HCT116 (cell line): ENCODE measurements around the gene TBXT. TPM values are rescaled to one million over a fixed set of nuclear protein-coding genes. Genes with fewer than 3 reads are reported as not detected.

Source experiments
- ATAC-seq: fragments of 200-7000 bp; cut with Tn5 transposase; 2 replicates; pipeline ENCODE4 v1.9.1; 2020; ENCODE audit warnings: mild to moderate bottlenecking, moderate library complexity
- BruUV-seq: library from RNA; stranded (reverse); fragments of 400-500 nt; replicated peaks from 2 replicates; lab custom pipeline; 2021; lab: Mats Ljungman, UMichigan
- CTCF ChIA-PET: fragments of 300-600 bp; sonication (Branson Sonifier 250); formaldehyde crosslinking; loops from one replicate; lab custom pipeline; 2021; ENCODE audit warnings: antibody characterized with exemption; lab: Charles Lee
- POLR2A ChIA-PET: fragments of 300-600, 350-600 bp; sonication (Branson Sonifier 250); formaldehyde crosslinking; loops from one replicate; lab custom pipeline; 2021; ENCODE audit warnings: antibody characterized with exemption; lab: Charles Lee
- RAD21 ChIA-PET, 2 experiments: fragments of 300-600 bp; sonication (Branson Sonifier 250); formaldehyde crosslinking; loops; one replicate each; lab custom pipeline; 2023; ENCODE audit warnings: low total read pairs in 2 of 2; ENCODE audit not compliant: uncharacterized antibody in 2 of 2, unreplicated experiment in 2 of 2, low non-redundant PET in 1 of 2; lab: Charles Lee
- DNase-seq: peaks from one replicate; pipeline ENCODE4 v3.0.0-alpha.2; 2010; ENCODE audit warnings: low read depth, low spot score
- H2AFZ ChIP-seq: fragments of 200-600 bp; shearing (Covaris generic), sonication (generic); 2 replicates; pipeline ENCODE4 v1.6.1; 2017; ENCODE audit warnings: low read depth, mixed run types, mixed read lengths, antibody characterized with exemption, low read length; ENCODE audit not compliant: poor library complexity, severe bottlenecking
- H3K27ac ChIP-seq: 2 replicates; pipeline ENCODE4 v1.5.1; 2012; ENCODE audit warnings: low read depth, low read length
- H3K27me3 ChIP-seq: fragments of 200-600 bp; sonication (generic); 2 replicates; pipeline ENCODE4 v1.6.1; 2016; ENCODE audit warnings: mixed run types, low read length, mixed read lengths; ENCODE audit not compliant: insufficient read depth
- H3K36me3 ChIP-seq, 2 experiments: fragments of 200-500 bp in 1 of 2; fragments of 200-600 bp in 1 of 2; sonication (Bioruptor generic) in 1 of 2; sonication (generic) in 1 of 2; 2 replicates each; pipeline versions ENCODE4 v1.5.1 to v1.6.1; 2014 to 2016; ENCODE audit warnings: low read length in 2 of 2, inconsistent platforms in 1 of 2, mixed read lengths in 1 of 2, mixed run types in 1 of 2; ENCODE audit not compliant: insufficient read depth in 2 of 2, control insufficient read depth in 1 of 2
- H3K4me1 ChIP-seq, 2 experiments: fragments of 200-600 bp in 1 of 2; sonication (generic) in 1 of 2; 2 replicates each; pipeline versions ENCODE4 v1.5.1 to v1.6.1; 2012 to 2017; ENCODE audit warnings: low read length in 2 of 2, inconsistent platforms in 1 of 2, mild to moderate bottlenecking in 1 of 2, mixed read lengths in 1 of 2, mixed run types in 1 of 2, moderate library complexity in 1 of 2; ENCODE audit not compliant: insufficient read depth in 2 of 2, control insufficient read depth in 1 of 2
- H3K4me2 ChIP-seq: fragments of 200-600 bp; sonication (generic); 2 replicates; pipeline ENCODE4 v1.6.1; 2017; ENCODE audit warnings: mixed run types, low read length, mixed read lengths
- H3K4me3 ChIP-seq, 2 experiments: fragments of 200-600 bp in 1 of 2; sonication (generic) in 1 of 2; replicated peaks in 1 of 2; 2 replicates each; pipeline ENCODE4 v1.5.1; 2011 to 2016; ENCODE audit warnings: low read length in 2 of 2, control low read depth in 1 of 2, low read depth in 1 of 2, mild to moderate bottlenecking in 1 of 2, mixed read lengths in 1 of 2, mixed run types in 1 of 2
- H3K79me2 ChIP-seq: fragments of 200-600 bp; sonication (generic); 2 replicates; pipeline ENCODE4 v1.6.1; 2017; ENCODE audit warnings: mild to moderate bottlenecking, mixed run types, low read length, moderate library complexity, mixed read lengths; ENCODE audit not compliant: insufficient read depth
- H3K9ac ChIP-seq: fragments of 200-600 bp; sonication (generic); 2 replicates; pipeline ENCODE4 v1.6.1; 2016; ENCODE audit warnings: low read length, mixed read lengths
- H3K9me2 ChIP-seq: fragments of 200-600 bp; sonication (generic), shearing (Covaris generic); 2 replicates; pipeline ENCODE4 v1.6.1; 2017; ENCODE audit warnings: mixed run types, mild to moderate bottlenecking, moderate library complexity; ENCODE audit not compliant: insufficient read depth
- H3K9me3 ChIP-seq, 2 experiments: fragments of 200-500 bp in 1 of 2; fragments of 200-600 bp in 1 of 2; sonication (Bioruptor generic) in 1 of 2; sonication (generic) in 1 of 2; 2 replicates each; pipeline ENCODE4 v1.6.1; 2014 to 2017; ENCODE audit warnings: low read length in 2 of 2, mixed read lengths in 2 of 2, inconsistent platforms in 1 of 2, low read depth in 1 of 2, mild to moderate bottlenecking in 1 of 2, mixed run types in 1 of 2, moderate library complexity in 1 of 2; ENCODE audit not compliant: control insufficient read depth in 1 of 2, insufficient read depth in 1 of 2
- H4K20me1 ChIP-seq: fragments of 200-600 bp; sonication (generic), shearing (Covaris generic); 2 replicates; pipeline ENCODE4 v1.6.1; 2017; ENCODE audit warnings: mixed run types, mild to moderate bottlenecking, moderate library complexity; ENCODE audit not compliant: insufficient read depth
- CEBPB ChIP-seq: IDR thresholded peaks from 2 replicates; pipeline ENCODE4 v1.6.1; 2012; ENCODE audit warnings: low read depth
- ELF1 ChIP-seq: IDR thresholded peaks from 2 replicates; pipeline ENCODE4 v1.6.1; 2012; ENCODE audit warnings: low read depth, borderline replicate concordance
- EZH2 ChIP-seq: fragments of 200-600 bp; sonication (generic); IDR thresholded peaks from 2 replicates; pipeline ENCODE4 v1.6.1; 2017; ENCODE audit warnings: antibody characterized with exemption, mixed run types
- EZH2phosphoT487 ChIP-seq: fragments of 200-600 bp; IDR thresholded peaks from 2 replicates; pipeline ENCODE4 v1.6.1; 2018; ENCODE audit warnings: antibody characterized with exemption, borderline replicate concordance
- JUND ChIP-seq: IDR thresholded peaks from 2 replicates; pipeline ENCODE4 v1.6.1; 2012
- POLR2A ChIP-seq: IDR thresholded peaks from 2 replicates; pipeline ENCODE4 v1.7.0; 2011; ENCODE audit warnings: borderline replicate concordance; ENCODE audit not compliant: insufficient read depth, insufficient read length; ENCODE audit errors: extremely low read depth
- POLR2AphosphoS5 ChIP-seq: IDR thresholded peaks from 2 replicates; pipeline ENCODE4 v1.6.1; 2011; ENCODE audit warnings: mild to moderate bottlenecking, low read depth, low read length, moderate library complexity
- RAD21 ChIP-seq: IDR thresholded peaks from 2 replicates; pipeline ENCODE4 v1.6.1; 2012; ENCODE audit warnings: low read depth, mild to moderate bottlenecking
- SIN3A ChIP-seq: IDR thresholded peaks from 2 replicates; pipeline ENCODE4 v1.6.1; 2012; ENCODE audit warnings: low read depth
- SP1 ChIP-seq: IDR thresholded peaks from 2 replicates; pipeline ENCODE4 v1.6.1; 2012; ENCODE audit warnings: low read depth
- YY1 ChIP-seq: IDR thresholded peaks from 2 replicates; pipeline ENCODE4 v1.6.1; 2011; ENCODE audit warnings: low read length, low read depth, moderate library complexity, mild to moderate bottlenecking; ENCODE audit not compliant: insufficient replicate concordance; ENCODE audit errors: extremely low read depth
- ZFX ChIP-seq: fragments of 450-650 bp; IDR thresholded peaks from 2 replicates; pipeline ENCODE4 v1.6.1; 2017
- intact Hi-C: fragments of 100-400 bp; cut with micrococcal nuclease; formaldehyde crosslinking; loops from 2 replicates; pipeline ENCODE4 v1.10.0; 2022
- total RNA-seq: library from RNA; stranded (reverse); gene quantifications from one replicate; pipeline ENCODE4 v1.2.1, GENCODE V29; 2021; ENCODE audit not compliant: unreplicated experiment
- TF ChIP-seq, protein P1 (sequence below), 3 experiments: fragments of 200-600 bp in 1 of 3; sonication (generic) in 1 of 3; IDR thresholded peaks in 2 of 3; conservative IDR thresholded peaks in 1 of 3; 2 replicates each; pipeline ENCODE4 v1.5.1; 2012 to 2017; ENCODE audit warnings: low read depth in 2 of 3, low read length in 2 of 3, antibody characterized with exemption in 1 of 3, borderline replicate concordance in 1 of 3, control low read depth in 1 of 3, mild to moderate bottlenecking in 1 of 3, mixed read lengths in 1 of 3, mixed run types in 1 of 3, moderate library complexity in 1 of 3; ENCODE audit not compliant: insufficient read depth in 1 of 3
- TF ChIP-seq, protein P2 (sequence below): IDR thresholded peaks from 2 replicates; pipeline ENCODE4 v1.6.1; 2012; ENCODE audit warnings: low read depth
- TF ChIP-seq, protein P3 (sequence below): IDR thresholded peaks from 2 replicates; pipeline ENCODE4 v1.6.1; 2012
- TF ChIP-seq, protein P4 (sequence below): IDR thresholded peaks from 2 replicates; pipeline ENCODE4 v1.6.1; 2011; ENCODE audit warnings: mild to moderate bottlenecking, low read length, moderate library complexity; ENCODE audit not compliant: insufficient replicate concordance; ENCODE audit errors: extremely low read depth

The TBXT gene
- total RNA-seq, 1 experiment from 2014 or later, result not detected

DNA sequence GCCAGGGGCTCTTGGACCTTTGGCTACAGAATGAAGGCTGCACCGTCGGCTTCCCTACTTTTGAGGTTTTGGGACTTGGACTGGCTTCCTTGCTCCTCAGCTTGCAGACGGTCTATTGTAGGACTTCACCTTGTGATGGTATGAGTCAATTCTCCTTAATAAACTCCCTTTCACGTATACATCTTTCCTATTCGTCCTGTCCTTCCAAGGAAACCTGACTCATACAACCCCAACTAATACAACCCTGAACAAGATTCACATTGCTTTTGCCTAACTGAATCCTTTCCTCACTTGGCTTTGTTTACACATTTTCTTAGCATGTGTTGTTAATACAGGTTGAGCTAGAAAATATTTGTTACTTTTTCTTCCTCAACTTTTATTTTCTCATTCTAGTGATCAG lies 21.9 kb downstream of the TBXT start:
- CTCF ChIA-PET, result no interaction called here
- intact Hi-C loops, result no loop called here

More for the DNA sequence above, 21.9 kb downstream of the TBXT start:
- H3K9ac ChIP-seq, result no peak overlapping the region
- ChIA-PET RAD21 (no interaction called here), POLR2A (no interaction called here)
- ATAC-seq (no peak), DNase-seq (no peak)
- no peak overlapping the region for H3K4me2 ChIP-seq
- H3K27ac ChIP-seq, result no peak overlapping the region
- H3K9me2 ChIP-seq, result no peaks in the 10 kb centered on the region
- H3K27me3 ChIP-seq, result no peaks in the 10 kb centered on the region
- H3K79me2 ChIP-seq, result no peaks in the 10 kb centered on the region
- no peak overlapping the region for H2AFZ ChIP-seq
- H4K20me1 ChIP-seq, result no peaks in the 10 kb centered on the region
- no peaks in the 10 kb centered on the region for H3K36me3 ChIP-seq
- no peaks in the 10 kb centered on the region for H3K9me3 ChIP-seq
- no TSS peak for BruUV-seq
- no peak overlapping the region for H3K4me3 ChIP-seq
- TF ChIP-seq CEBPB, result no peak
- TF ChIP-seq POLR2A, result no peak
- TF ChIP-seq, protein P1, sequence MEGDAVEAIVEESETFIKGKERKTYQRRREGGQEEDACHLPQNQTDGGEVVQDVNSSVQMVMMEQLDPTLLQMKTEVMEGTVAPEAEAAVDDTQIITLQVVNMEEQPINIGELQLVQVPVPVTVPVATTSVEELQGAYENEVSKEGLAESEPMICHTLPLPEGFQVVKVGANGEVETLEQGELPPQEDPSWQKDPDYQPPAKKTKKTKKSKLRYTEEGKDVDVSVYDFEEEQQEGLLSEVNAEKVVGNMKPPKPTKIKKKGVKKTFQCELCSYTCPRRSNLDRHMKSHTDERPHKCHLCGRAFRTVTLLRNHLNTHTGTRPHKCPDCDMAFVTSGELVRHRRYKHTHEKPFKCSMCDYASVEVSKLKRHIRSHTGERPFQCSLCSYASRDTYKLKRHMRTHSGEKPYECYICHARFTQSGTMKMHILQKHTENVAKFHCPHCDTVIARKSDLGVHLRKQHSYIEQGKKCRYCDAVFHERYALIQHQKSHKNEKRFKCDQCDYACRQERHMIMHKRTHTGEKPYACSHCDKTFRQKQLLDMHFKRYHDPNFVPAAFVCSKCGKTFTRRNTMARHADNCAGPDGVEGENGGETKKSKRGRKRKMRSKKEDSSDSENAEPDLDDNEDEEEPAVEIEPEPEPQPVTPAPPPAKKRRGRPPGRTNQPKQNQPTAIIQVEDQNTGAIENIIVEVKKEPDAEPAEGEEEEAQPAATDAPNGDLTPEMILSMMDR (IDR thresholded peaks at IDR 0.05 in 2 of 3, conservative IDR thresholded peaks at IDR 0.05 in 1 of 3; ENCODE audit: borderline replicate concordance in 1 of 3, insufficient read depth in 1 of 3, low read depth in 2 of 3, low read length in 2 of 3), result no peak
- TF ChIP-seq, protein P2, sequence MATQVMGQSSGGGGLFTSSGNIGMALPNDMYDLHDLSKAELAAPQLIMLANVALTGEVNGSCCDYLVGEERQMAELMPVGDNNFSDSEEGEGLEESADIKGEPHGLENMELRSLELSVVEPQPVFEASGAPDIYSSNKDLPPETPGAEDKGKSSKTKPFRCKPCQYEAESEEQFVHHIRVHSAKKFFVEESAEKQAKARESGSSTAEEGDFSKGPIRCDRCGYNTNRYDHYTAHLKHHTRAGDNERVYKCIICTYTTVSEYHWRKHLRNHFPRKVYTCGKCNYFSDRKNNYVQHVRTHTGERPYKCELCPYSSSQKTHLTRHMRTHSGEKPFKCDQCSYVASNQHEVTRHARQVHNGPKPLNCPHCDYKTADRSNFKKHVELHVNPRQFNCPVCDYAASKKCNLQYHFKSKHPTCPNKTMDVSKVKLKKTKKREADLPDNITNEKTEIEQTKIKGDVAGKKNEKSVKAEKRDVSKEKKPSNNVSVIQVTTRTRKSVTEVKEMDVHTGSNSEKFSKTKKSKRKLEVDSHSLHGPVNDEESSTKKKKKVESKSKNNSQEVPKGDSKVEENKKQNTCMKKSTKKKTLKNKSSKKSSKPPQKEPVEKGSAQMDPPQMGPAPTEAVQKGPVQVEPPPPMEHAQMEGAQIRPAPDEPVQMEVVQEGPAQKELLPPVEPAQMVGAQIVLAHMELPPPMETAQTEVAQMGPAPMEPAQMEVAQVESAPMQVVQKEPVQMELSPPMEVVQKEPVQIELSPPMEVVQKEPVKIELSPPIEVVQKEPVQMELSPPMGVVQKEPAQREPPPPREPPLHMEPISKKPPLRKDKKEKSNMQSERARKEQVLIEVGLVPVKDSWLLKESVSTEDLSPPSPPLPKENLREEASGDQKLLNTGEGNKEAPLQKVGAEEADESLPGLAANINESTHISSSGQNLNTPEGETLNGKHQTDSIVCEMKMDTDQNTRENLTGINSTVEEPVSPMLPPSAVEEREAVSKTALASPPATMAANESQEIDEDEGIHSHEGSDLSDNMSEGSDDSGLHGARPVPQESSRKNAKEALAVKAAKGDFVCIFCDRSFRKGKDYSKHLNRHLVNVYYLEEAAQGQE, result no peak
- no peak for TF ChIP-seq SIN3A
- no peak for TF ChIP-seq ELF1
- TF ChIP-seq YY1, result no peak
- TF ChIP-seq EZH2, result no peak
- TF ChIP-seq JUND, result no peak
- no peak for TF ChIP-seq POLR2AphosphoS5
- TF ChIP-seq, protein P3, sequence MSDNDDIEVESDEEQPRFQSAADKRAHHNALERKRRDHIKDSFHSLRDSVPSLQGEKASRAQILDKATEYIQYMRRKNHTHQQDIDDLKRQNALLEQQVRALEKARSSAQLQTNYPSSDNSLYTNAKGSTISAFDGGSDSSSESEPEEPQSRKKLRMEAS, result no peak
- TF ChIP-seq EZH2phosphoT487, result no peak
- TF ChIP-seq SP1, result no peak
- no peak for TF ChIP-seq ZFX
- TF ChIP-seq, protein P4, sequence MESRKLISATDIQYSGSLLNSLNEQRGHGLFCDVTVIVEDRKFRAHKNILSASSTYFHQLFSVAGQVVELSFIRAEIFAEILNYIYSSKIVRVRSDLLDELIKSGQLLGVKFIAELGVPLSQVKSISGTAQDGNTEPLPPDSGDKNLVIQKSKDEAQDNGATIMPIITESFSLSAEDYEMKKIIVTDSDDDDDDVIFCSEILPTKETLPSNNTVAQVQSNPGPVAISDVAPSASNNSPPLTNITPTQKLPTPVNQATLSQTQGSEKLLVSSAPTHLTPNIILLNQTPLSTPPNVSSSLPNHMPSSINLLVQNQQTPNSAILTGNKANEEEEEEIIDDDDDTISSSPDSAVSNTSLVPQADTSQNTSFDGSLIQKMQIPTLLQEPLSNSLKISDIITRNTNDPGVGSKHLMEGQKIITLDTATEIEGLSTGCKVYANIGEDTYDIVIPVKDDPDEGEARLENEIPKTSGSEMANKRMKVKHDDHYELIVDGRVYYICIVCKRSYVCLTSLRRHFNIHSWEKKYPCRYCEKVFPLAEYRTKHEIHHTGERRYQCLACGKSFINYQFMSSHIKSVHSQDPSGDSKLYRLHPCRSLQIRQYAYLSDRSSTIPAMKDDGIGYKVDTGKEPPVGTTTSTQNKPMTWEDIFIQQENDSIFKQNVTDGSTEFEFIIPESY, result no peak
- no peak for TF ChIP-seq RAD21
- H3K4me1 ChIP-seq, result no peaks in the 10 kb centered on the region
